Heart right ventricle (tissue), 16 donors: ENCODE results near the gene RGS19. TPM values are rescaled to one million over a fixed set of nuclear protein-coding genes. Genes with fewer than 3 reads are reported as not detected.

Experiments
- ATAC-seq, 8 donors: fragments of 200-7000 bp; cut with Tn5 transposase; one replicate each; pipeline ENCODE4 v1.9.1; 2020; ENCODE audit warnings: mild to moderate bottlenecking in 8 of 8, moderate library complexity in 8 of 8, moderate number of reproducible peaks in 1 of 8
- DNase-seq, 2 donors: peaks; one replicate each; pipeline ENCODE4 v3.0.0-alpha.2; 2020
- H3K27ac ChIP-seq, 10 donors: fragments of 200-600 bp; sonication (generic) in 2 of 10; one replicate each; pipeline versions ENCODE4 v1.5.0 to v1.8.0; 2020 to 2022; ENCODE audit warnings: mild to moderate bottlenecking in 3 of 10
- H3K27me3 ChIP-seq, 7 donors: fragments of 200-600 bp; one replicate each; pipeline ENCODE4 v1.8.0; 2021 to 2022; ENCODE audit warnings: mild to moderate bottlenecking in 2 of 7
- H3K36me3 ChIP-seq, 9 donors: fragments of 200-600 bp; sonication (generic) in 1 of 9; one replicate each; pipeline versions ENCODE4 v1.5.0 to v1.8.0; 2020 to 2022; ENCODE audit warnings: mild to moderate bottlenecking in 2 of 9
- H3K4me1 ChIP-seq, 9 donors: fragments of 200-600 bp; sonication (generic) in 1 of 9; one replicate each; pipeline versions ENCODE4 v1.5.0 to v1.8.0; 2020 to 2022; ENCODE audit warnings: mild to moderate bottlenecking in 4 of 9
- H3K4me3 ChIP-seq, 10 donors: fragments of 200-600 bp; sonication (generic) in 2 of 10; one replicate each; pipeline versions ENCODE4 v1.5.0 to v1.8.0; 2020 to 2022; ENCODE audit warnings: mild to moderate bottlenecking in 7 of 10, moderate library complexity in 2 of 10
- H3K9me3 ChIP-seq, 11 donors: fragments of 200-600 bp in 10 of 11; sonication (generic) in 2 of 11; one replicate each; pipeline versions ENCODE4 v1.5.0 to v1.8.0; 2013 to 2022; ENCODE audit warnings: mild to moderate bottlenecking in 2 of 11, control low read depth in 1 of 11, moderate library complexity in 1 of 11
- WGBS, 2 donors: extraction: QIAGEN DNeasy Blood & Tissue Kit; methylation state at CpG; one replicate each; pipeline ENCODE4 v1.1.7; 2013; ENCODE audit warnings: inconsistent platforms in 1 of 2; 5-methylcytosine and 5-hydroxymethylcytosine counted together
- intact Hi-C, 10 donors: fragments of 100-400 bp; cut with DNase I; formaldehyde crosslinking; loops; one replicate each; pipeline versions ENCODE4 v1.11.1 to v1.14.2; 2022
- polyA plus RNA-seq, 2 donors: library from polyadenylated mRNA; stranded (reverse); fragments of 200-250 nt; gene quantifications; one replicate each; pipeline ENCODE4 v1.2.3, GENCODE V29; 2013
- total RNA-seq, 10 donors: library from RNA; stranded (reverse); fragmentation: NEBNext Ultra II Directional in 3 of 10; extraction: Animal tissue kit (Norgen Biotek cat#: 25700) in 3 of 10; gene quantifications; one replicate each; pipeline versions ENCODE4 v1.2.1 to v1.2.4, GENCODE V29; 2021 to 2023
- TF ChIP-seq, protein P1 (sequence below), 9 donors: fragments of 200-600 bp; sonication (generic) in 2 of 9; IDR thresholded peaks; one replicate each; pipeline versions ENCODE4 v1.5.0 to v1.8.0; 2021 to 2022; ENCODE audit warnings: antibody characterized with exemption in 9 of 9, mild to moderate bottlenecking in 5 of 9, moderate library complexity in 1 of 9
- donor health status: Arrhythmogenic right ventricular cardiomyopathy.
- donor health status: ischemic (EF 13 %, LVEDD 7.1; RV severe dilation, severe dysfunction).
- donor health status: healthy with polysubstance abuse.
- donor health status: DM: no; HTN: yes; CAD: no.
- donor health status: DM: no; HTN: no; CAD: no.
- donor health status: ischemic (EF 25% LVEDD 6.9; RV normal size, moderate dysfunction).
- donor health status: ischemic (EF 25% LVEDD 5.7; RV mildly dilated, moderate dysfunction).
- donor health status: healthy.
- donor health status: DM: yes; HTN: yes; CAD: no.
- donor health status: Ischemic cardiomyopathy.
- donor health status: ischemic (EF 35%, LVEDD 5.7; RV mildly dilated, moderate dysfunction).
- donor health status: nonischemic (EF 11% LVEDD 7.7; RV severe dilation, severe dysfunction).
- donor health status: DM: yes; HTN: yes; CAD: no.
- donor health status: PGD.
- donor health status: ischemic (EF 29% LVEDD 5.4; RV normal size, mild dysfunction).
- donor health status: nonischemic (EF 23%, LVEDD 6.1; RV moderate dilation, normal function).

The RGS19 gene
- total and polyA plus RNA-seq, 12 donors, result 1.8 to 13.1 (median 4.0) TPM

- intact Hi-C loops, result loop anchor here in 2 of 10 donors (5.0 to 10.0 kb wide), 2 partner anchors 363 to 416 kb away; no protein-coding TSS in a partner anchor
- H3K4me3 ChIP-seq, result peak overlapping the region; percentile 32 to 78 (median 60)
- H3K4me1 ChIP-seq, result peaks cover 6 to 55% (median 32%) of the 10 kb centered on the region in 9 donors
- ATAC-seq, result peak in 6 of 8 donors; percentile 3 to 22 (median 9)
- no peak for DNase-seq
- no peaks in the 10 kb centered on the region for H3K9me3 ChIP-seq
- WGBS, 2 donors, result 61 to 67% methylated on average over 23 of the region's 23 CpGs
- peak overlapping the region; percentile 77 to 98 (median 92) for H3K27ac ChIP-seq
- H3K27me3 ChIP-seq, result peaks cover 6 to 85% (median 48%) of the 10 kb centered on the region in 7 donors
- TF ChIP-seq, protein P1, sequence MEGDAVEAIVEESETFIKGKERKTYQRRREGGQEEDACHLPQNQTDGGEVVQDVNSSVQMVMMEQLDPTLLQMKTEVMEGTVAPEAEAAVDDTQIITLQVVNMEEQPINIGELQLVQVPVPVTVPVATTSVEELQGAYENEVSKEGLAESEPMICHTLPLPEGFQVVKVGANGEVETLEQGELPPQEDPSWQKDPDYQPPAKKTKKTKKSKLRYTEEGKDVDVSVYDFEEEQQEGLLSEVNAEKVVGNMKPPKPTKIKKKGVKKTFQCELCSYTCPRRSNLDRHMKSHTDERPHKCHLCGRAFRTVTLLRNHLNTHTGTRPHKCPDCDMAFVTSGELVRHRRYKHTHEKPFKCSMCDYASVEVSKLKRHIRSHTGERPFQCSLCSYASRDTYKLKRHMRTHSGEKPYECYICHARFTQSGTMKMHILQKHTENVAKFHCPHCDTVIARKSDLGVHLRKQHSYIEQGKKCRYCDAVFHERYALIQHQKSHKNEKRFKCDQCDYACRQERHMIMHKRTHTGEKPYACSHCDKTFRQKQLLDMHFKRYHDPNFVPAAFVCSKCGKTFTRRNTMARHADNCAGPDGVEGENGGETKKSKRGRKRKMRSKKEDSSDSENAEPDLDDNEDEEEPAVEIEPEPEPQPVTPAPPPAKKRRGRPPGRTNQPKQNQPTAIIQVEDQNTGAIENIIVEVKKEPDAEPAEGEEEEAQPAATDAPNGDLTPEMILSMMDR (IDR thresholded peaks at IDR 0.05), result peak in 4 of 9 donors; percentile 9 to 28 (median 17)
- H3K36me3 ChIP-seq, result peaks cover 0 to 26% (median 5%) of the 10 kb centered on the region in 9 donors
Measured at GRCh38 chr20:64050261-64051032, 28.9 kb downstream of the RGS19 start.

GRCh38 chr20:64049878-64050260 is 29.4 kb downstream of the RGS19 start:
- peak overlapping the region; percentile 77 to 98 (median 92) for H3K27ac ChIP-seq

DNA sequence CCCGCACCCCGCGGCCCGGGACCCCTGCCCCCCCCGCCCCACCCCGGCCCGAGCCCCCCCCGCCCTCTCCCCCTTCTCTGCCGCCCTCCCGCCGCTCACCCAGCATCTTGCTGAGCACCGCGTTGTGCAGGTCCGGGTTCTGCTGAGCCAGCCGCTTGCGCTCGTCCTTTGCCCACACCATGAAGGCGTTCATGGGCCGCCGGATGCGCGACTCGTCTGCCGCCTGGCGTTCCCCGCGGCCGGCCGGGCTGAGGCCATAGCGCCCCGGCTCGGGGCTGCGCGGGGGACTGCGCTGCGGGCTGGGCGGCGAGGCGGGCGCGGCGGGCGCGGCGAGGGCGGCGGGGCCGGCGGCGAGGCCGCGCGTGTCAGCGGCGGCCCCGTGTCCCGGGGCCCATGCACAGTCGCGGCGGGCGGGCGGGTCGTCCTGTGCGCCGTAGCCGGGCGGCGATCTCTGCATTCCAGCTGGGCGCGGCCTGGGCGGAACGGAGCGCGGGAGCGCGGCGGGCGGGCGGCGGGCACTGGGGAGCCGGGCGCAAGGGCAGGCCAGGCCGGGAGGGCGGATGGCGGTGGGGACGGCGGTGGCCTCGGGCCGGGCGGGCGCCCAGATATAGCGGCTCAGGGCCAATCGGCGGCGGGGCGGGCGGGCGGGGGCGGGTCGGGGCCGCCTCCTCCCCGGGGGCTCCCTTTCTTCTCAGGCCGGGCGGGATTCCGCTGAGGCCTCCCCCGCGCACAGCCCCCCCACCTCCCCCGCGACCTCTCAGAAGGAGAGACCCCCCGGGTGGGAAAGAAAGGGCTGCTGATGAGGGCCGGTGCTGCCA is 30.0 kb downstream of the RGS19 start, which contains the start of gene SOX18:
Gene SOX18 (minus strand): TSS at position 580 of the 818 bp plus-strand sequence. CDS start 123 bp downstream, at position 457.
- WGBS, 2 donors, result 1% methylated on average over 24 to 108 of the region's 111 CpGs
- TF ChIP-seq, protein P1 (IDR thresholded peaks at IDR 0.05), result no peak
- peak; percentile 68 to 69 for DNase-seq
- peak; percentile 5 to 26 (median 16) for ATAC-seq
- peak within 1 kb of the TSS; percentile 55 to 78 (median 64) for H3K4me3 ChIP-seq
- peaks cover 0 to 26% (median 5%) of the 10 kb centered on the region in 9 donors for H3K36me3 ChIP-seq
- H3K9me3 ChIP-seq, result no peaks in the 10 kb centered on the region
- peaks cover 2 to 51% (median 25%) of the 10 kb centered on the region in 9 donors for H3K4me1 ChIP-seq
- intact Hi-C loops, result no loop called here
- peaks cover 6 to 87% (median 54%) of the 10 kb centered on the region in 7 donors for H3K27me3 ChIP-seq
- peak within 1 kb of the TSS; percentile 77 to 98 (median 92) for H3K27ac ChIP-seq

More at GRCh38 chr20:64049878-64050260, 29.4 kb downstream of the RGS19 start:
- peaks cover 0 to 26% (median 5%) of the 10 kb centered on the region in 9 donors for H3K36me3 ChIP-seq
- DNase-seq (peak; percentile 50 to 64), ATAC-seq (peak in 6 of 8 donors; percentile 4 to 35 (median 18))
- H3K4me3 ChIP-seq, result peak overlapping the region; percentile 32 to 78 (median 60)
- 19 to 24% methylated on average over 16 of the region's 16 CpGs for WGBS, 2 donors
- H3K9me3 ChIP-seq, result no peaks in the 10 kb centered on the region
- peaks cover 3 to 55% (median 26%) of the 10 kb centered on the region in 9 donors for H3K4me1 ChIP-seq
- TF ChIP-seq, protein P1 (IDR thresholded peaks at IDR 0.05), result no peak
- intact Hi-C loops, result loop anchor here in 2 of 10 donors (5.0 to 10.0 kb wide), 2 partner anchors 363 to 415 kb away; no protein-coding TSS in a partner anchor
- H3K27me3 ChIP-seq, result peaks cover 6 to 85% (median 54%) of the 10 kb centered on the region in 7 donors
